Measurements from ENCODE around the gene EEF2KMT.
"Not testable (repeated sequence)": the region's sequence is repeated elsewhere in the genome, so short reads cannot be mapped to it uniquely, and the experiment has no call there.

Gene EEF2KMT, protein sequence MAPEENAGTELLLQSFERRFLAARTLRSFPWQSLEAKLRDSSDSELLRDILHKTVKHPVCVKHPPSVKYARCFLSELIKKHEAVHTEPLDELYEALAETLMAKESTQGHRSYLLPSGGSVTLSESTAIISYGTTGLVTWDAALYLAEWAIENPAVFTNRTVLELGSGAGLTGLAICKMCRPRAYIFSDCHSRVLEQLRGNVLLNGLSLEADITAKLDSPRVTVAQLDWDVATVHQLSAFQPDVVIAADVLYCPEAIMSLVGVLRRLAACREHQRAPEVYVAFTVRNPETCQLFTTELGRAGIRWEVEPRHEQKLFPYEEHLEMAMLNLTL

DNA sequence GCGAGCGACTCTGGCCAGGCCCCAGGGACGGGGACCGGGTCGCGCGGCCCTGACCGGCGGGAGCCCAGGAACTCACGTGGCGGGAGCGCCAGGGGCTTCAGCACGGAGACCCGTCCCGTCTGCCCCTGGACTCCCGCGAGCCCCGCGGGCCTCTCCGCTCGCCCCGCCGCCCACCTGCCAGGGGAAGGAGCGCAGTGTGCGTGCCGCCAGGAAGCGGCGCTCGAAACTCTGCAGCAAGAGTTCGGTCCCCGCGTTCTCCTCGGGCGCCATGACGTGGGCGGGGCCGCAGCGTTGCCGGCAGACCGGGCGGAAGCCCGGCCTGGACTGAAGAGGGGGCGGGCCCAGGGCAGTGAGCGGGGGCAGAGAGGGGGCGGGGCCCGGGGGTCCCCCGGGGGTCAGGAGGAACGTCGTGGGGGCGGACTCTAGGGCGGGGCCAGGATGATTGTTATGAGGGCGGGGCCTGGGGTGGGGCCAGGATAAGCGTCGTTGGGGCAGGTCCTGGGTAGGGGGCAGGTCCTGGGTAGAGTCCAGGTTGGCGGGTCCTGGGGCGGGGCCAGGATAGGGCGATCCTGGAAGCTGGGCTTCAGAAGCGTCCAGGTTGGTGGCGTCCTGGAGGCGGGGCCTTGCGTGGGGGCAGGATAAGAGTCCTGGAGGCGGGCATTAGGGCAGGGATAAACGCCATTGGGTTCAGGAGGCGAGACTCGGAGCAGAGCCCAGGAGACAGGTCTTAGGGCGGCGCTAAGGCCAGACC lies at the start of gene EEF2KMT:
TSS of gene EEF2KMT (minus strand) at position 326 of the 751 bp plus-strand sequence. CDS start at position 270, 56 bp downstream.
- peak; percentile 81 to 91 for DNase-seq (ENCODE audit: low read depth in 2 of 2)

DNA sequence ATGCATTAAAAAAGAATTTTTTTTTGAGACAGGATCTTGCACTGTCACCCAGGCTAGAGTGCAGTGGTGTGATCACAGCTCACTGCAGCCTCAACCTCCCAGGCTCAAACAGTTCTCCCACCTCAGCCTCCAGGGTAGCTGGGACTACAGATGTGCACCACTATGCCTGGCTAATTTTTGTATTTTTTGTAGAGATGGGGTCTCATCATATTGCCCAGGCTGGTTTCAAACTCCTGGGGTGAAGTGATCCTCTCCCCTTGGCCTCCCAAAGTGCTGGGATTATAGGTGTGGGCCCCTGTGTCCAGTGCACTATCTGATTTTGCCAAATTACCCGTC lies 47.0 kb upstream of the EEF2KMT start:
- DNase-seq (ENCODE audit: low read depth in 2 of 2): not testable (repeated sequence)

DNA sequence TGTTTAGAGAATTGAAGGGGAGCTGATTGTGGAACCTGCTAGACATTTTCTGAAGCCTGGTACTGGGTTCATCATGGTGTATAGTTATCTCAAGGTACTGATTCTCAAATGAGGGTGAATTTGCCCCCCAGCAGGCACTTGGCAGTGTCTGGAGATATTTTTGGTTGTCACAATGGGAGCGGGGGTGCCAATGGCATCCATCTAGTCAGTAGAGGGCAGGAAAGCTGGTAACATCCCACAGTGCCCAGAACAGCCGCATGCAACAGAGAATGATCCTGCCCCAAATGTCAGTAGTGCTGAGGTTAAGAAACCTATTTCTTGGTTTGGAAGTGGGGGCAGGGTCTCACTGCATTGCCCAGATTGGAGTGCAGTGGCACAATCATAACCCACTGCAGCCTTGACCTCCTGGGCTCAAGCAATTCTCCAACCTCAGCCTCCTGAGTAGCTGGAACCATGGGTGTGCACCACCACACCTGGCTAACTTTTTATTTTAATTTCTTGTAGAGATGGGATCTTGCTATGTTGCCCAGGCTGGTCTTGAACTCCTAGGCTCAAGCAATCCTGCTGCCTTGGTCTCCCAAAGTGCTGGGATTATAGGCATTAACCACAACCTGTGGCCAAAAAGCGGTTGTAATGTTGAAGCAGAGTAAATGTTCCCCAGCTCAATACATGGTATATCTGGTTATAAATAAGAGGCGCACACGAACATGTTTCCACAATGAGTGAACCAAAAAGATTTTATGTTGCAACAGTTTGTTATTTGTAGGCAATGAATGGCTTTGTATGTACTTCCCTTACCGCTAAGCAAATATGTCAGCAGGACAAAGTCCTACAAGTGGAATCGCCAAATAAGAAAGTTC lies 46.4 kb upstream of the EEF2KMT start:
- no peak for DNase-seq (ENCODE audit: low read depth in 2 of 2)

DNA sequence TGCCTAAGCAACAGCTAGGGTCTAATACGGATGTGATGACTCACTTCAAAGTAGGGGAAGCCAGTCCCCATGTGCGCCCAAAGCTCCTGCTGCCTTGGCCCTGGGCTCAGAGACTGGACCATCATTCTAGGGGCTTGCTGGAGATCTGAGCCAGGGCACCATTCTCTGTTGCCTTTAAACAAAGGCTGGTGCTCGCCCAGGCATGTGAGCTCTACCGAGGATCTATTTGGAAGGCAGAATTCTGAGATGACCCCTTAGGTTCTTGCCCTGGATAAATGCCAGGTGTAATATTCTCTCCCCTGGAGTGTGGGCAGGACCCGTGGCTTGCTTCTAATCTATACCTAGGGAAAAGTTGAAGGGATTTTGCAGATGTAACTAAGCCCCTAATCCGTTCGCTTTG lies 42.6 kb upstream of the EEF2KMT start:
- DNase-seq (ENCODE audit: low read depth in 2 of 2): not testable (repeated sequence)

DNA sequence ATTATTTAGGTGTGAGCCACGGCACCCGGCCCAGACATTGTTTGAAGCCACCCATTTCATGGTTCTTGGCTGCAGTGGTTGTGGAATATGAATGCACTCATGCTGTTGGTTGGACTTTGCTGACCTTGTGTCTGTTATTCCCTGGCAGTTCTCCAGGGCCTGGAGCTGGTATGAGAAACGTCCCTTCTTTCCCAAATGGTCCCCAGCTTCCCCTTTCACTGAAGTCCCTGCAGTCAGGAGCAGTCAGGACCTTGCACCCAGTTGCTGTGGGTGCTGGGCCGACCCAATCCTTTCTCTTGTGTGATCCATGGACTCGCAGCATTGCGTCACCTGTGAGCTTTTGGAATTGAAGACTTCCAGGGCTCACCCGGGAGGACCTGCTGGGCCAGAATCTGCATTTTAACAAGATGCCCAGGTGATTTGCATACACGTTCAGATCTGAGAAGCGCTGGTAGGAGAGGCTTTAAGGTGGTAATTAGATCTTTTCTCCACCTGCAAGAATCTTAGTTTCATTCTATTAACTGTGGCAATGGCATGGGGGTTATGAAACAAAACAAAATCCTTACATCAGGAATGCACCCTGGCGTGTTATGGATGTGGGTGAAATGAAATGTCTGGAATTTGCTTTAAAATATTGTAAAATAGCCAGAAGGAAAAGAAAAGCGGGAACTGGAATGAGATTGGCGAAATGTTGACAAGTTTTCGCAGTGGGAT lies 37.3 kb upstream of the EEF2KMT start:
- DNase-seq (ENCODE audit: low read depth in 2 of 2): not testable (repeated sequence)

DNA sequence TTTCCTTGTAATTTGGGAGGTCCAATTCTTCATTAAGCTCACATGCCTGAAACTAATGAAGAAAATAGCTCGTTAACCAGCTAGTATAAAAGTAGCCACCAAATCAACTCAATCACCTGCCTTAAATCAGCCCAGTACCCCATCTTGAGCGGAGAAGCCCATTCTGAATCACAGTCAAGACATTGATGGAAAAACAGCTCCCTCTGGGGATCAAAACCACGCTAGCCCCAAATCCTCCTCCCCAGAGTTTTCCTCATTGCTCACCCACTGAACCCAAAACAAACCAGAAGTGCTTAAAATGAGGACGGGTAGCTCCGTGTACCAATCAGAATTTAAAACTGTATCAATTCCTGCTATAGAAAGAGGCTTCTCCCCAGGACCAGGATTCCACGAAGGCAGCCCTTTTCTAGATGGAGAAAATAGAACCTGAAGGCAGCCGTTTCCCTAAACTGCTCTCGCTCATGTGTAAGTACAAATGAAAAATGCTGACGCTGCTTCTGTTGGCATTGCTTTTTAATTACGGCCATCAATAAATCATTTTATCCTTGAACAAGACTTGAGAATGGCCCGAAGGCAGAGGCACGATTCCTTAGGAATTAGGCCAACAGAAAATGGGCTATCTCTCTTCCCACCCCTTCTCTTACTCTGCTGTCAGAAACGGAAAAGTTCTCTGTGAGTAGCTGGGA lies 35.5 kb upstream of the EEF2KMT start:
- DNase-seq (ENCODE audit: low read depth in 2 of 2): not testable (repeated sequence)

DNA sequence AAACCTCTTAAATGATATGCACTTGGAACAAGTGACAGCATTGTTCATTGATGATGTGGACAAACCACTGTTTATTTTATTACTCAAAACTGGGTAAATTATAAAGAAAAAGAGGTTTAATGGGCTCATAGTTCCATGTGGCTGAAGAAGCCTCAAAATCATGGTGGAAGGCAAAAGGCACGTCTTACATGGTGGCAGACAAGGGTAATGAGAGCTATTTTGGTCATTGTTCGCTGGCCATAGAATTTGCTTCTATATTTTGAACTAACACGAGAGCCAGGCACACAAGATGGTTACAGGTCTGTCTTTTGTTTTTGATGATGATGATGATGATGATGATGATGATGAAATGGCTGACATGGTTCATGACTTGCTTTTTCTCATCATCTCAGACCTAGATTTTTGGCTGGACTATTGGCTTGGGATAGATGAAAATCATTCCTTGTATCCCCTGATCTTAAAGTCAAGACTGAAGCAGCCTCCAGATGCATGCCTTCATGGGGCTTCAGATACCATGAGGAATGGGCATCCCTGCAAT lies 33.9 kb upstream of the EEF2KMT start:
- DNase-seq (ENCODE audit: low read depth in 2 of 2): not testable (repeated sequence)

DNA sequence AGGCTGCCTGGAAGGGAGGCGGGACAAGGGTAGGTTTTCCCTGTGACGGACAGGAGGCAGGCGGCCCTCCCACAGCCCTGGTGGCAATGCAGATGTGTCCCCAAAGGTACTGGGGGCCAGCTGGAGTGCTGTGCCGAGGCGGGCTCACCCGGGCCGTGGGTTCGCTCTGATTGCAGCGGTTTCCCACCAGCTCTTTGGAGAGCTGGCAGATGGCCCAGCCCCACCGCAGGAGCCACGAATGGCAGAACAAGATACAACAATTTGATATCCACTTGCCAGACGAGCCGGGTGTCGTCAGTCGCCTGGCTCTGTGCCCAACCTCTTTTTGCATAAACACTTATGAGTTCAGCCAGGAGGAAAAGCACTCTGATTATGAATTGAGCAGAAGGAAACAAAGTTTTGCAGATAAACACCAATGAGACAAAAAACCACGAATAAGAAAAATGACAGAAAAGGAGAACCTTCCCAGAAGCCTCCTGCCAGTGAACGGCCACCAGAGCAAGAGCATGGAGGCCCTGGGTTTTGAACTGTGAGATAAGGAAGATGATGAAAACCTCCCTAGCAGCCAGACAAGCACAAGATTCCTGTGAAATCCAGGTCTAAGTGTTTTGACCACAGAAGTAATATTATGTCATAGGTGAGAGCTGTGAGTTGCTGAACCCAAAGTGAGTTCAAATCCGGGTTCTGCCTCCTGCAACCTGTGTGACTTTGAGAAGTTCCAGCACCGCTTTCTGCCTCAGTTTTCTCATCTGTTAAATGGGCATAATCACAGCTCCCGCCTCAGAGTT lies 19.9 kb upstream of the EEF2KMT start:
- DNase-seq (ENCODE audit: low read depth in 2 of 2): not testable (repeated sequence)

DNA sequence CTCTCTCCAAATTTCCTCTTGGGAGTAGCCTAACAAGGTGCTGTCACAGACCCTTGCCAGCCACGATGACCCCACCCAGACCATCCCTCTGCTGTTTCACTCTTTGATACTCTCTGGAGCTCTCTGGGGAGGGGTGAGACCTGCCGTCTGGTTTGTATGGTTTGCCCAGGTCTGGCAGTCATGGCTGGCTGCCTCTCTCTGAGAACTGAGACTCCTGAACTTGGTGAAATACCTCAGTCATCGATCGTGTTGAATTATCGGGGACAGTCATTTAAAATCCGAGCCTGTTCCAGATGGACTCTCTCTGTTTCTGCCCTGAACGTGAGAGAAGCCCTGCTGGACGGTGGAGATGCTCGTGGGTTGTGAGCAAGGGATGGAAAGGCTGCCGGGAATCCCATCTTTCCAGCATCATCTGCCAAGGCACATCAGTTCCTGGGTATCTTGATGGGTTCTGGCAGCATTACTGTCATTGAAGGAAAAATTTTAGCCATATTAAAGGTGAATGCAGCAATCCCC lies 19.2 kb upstream of the EEF2KMT start:
- DNase-seq (ENCODE audit: low read depth in 2 of 2): not testable (repeated sequence)

DNA sequence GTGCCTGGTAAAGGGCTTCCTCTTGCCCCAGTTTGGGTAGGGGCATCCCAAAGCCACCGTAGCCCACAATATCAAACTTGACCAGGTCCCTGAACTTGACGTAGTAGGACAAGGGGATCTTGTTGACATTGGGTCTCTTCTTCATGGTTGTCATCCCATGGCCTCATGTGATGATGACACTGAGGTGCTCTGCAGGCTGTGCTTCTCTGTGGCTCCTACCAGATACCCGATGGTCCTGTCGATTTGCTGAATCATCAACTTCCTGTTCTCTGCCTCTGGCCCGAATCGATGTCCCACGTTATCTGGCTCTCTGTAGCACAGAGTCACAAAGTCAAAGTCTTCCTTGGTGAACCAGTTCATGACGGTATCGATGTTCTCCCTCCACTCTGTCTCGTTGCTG lies 13.3 kb upstream of the EEF2KMT start:
- DNase-seq (ENCODE audit: low read depth in 2 of 2): not testable (repeated sequence)

DNA sequence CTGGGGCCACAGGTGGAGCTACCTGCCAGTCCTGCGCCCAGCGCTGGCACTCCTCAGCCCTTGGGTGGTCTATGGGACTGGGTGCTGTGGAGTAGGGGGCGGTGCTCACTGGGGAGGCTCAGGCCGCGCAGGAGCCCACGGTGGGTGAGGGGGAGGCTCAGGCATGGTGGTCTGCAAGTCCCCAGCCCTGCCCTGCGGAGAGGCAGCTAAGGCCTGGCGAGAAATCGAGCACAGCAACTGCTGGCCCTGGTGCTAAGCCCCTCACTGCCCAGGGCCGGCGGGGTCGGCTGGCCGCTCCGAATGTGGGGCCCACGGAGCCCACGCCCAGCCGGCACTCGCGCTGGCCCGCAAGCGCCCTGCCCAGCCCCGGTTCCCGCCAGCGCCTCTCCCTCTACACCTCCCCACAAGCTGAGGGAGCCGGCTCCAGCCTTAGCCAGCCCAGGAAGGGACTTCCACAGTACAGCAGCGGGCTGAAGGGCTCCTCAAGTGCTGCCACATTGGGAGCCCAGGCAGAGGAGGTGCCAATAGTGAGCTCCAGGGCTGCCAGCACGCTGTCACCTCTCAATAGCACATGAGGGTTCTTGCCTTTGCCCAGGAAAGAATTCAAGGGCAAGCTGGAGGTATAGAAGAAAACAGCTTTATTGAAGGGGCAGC lies 11.0 kb upstream of the EEF2KMT start:
- DNase-seq (ENCODE audit: low read depth in 2 of 2): no peak

DNA sequence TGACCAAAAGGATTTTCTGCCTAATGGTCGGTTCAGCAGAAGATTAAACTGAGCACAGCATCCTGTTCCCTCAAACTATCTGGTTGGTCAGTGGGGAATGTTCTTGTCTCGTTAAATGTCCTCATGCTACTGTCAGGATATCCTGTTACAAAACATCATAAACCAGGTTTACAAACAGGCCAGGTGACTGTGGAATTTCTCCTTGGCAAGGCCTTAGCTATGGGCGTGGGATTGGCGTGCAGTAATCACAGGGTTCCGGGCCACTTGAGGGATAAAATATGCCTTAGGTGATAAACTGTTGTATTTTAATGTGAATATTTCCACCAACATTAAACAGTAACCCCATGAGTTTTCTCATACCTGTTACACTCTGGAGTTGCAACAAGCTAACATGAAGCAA lies 7.4 kb upstream of the EEF2KMT start:
- DNase-seq (ENCODE audit: low read depth in 2 of 2): not testable (repeated sequence)

DNA sequence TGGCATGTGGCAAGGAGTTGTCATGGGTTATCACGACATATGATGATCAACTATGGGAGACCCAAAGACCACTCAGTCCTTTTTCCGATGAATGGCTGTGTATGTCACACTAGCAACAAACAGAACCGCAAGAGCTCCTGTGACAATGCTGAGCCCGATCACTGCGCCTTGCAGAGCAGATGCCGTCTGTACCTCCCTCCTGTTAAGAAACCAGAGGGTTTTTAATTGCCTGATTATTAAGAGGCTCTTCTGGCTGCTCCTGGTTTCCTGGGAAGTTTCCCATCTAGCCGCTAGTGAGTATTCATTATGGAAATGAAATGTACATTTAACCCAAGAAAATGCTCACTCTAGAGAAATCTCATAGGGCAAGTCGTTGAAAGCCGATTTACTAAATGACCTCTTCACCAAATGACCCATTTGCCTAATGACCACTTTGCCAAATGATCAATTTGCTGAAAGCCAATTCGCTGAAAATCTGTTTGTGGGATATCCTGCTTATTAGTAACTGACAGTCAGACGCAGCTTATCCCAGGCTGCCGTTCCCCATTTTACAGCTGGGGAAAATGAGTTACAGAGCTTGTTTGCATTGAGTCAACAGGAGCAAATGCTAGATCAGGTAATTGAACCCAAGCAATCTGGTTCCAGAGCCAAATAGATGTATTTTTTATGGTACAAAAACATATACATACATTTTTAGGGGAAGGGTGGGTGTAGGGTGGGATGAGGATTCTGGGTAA lies 5.9 kb upstream of the EEF2KMT start:
- not testable (repeated sequence) for DNase-seq (ENCODE audit: low read depth in 2 of 2)

DNA sequence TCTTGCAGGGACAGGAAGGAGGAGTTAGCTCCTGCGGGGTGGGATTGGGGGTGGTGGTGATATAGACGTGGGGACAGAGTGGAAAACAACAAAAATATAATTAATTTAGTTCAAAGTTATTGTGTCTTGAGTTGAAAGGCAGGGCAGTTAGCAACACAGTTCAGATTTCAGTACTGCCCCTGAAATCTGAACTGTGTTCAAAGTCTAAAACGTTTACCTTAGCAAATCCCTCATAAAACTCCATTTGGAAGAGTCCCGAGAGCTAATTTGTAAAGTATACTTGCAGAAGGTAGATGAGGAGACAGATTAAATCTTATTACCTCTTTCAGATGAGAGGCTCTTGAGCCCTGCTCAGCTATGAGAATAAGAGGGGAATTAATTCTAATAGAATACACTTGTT lies 1.6 kb upstream of the EEF2KMT start:
- not testable (repeated sequence) for DNase-seq (ENCODE audit: low read depth in 2 of 2)

DNA sequence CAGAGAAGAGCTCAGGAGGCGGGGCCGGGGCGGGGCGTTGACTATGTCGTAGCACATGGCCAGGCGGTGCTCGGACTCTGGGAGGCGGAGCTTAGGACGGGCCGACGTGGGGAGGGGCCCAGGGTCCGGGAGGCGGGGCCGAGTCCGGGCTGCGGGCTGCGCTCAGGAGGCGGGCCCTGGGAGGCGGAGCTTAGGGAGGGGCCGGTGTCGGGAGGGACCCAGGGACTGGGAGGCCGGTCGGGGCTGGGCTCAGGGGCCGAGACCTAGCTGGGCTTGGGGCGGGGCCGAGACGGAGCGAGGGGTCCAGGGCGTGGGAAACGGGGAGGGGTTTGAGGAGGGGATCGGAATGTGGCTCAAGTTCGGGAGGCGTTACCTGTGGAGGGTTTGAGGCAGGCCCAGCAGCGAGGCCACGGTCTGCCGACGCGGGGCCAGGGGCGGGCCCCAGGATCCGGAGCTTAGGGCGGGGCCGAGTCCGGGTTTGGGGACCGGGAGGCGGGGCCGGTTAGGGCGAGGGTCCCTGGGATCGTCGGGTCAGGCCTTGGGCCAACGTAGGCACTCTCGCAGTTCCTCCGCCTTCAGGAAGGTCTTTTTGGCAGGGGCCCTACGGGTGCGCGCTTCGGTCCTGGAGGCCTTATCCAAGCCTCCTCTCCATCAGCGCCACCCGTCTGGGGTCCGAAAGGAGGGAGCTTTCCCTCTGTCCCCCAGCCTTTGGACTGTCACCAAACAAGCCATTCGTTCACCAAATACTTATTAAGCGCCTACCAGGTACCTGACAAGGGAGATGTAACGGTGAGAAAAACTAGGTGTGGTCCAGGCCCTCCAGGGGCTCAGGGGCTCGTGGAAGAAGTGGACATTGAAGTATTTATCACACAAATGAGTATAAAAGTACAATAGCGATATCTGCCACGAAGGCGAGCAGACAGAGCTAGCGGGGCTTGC lies 895 bp upstream of the EEF2KMT start:
- DNase-seq (ENCODE audit: low read depth in 2 of 2): peak; percentile 92 to 95

DNA sequence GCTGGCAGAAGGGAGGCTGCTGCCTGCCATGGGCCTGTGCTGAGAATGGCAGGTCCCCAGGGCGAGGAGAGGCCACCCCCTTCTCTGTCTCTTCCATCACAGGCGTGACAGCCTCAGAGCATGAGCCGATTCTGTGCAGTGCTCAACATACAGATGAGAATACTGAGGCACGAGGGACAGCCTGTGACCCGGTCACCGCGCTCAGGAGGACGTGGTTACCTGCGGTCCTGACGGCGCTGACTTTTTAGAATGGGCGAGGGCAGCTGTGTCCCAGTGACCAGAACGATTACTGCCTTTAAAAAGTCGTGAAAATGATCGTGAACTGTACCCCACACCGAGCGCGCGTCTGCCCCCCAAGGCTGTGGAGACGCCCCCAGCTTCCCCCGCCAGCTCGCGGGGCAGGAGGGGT lies 530 bp downstream of the EEF2KMT start:
- peak; percentile 14 to 21 for DNase-seq (ENCODE audit: low read depth in 2 of 2)

DNA sequence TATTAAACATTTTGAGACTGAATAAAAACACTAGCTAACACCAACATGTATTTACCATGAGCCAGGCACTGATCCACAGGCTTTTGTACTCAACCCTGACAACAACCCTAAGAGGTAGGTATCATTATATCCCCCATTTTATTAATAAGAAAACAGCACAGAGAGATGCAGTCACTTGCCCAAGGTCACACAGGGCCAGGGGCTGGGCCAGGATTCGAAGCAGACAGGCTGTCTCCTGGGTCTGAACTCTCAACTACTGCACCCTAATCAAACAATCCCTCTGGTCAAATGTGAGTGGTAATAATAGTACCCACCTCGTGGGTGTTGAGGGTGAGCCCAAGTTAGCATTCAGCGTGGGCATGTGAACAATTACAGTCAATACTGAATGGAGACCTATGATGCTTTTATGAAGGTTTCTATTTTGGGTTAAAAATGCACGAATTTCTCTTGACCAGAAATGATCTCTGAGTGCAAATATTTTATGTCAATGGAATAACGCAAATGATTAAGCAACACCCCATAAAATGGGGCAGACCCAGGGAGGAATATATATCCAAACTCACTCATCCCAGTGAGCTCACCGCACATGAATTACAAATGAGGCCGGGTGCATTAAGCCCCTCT lies 1.0 kb downstream of the EEF2KMT start:
- not testable (repeated sequence) for DNase-seq (ENCODE audit: low read depth in 2 of 2)

All from stimulated activated CD4-positive, alpha-beta T cell treated with anti-CD3 and anti-CD28 coated beads, Interleukin-1b, Interleukin-23, amount 100 ng/mL, for 4 hours (primary cell).